K562 (cell line): ENCODE results near the gene ARHGEF6. TPM values are rescaled to one million over a fixed set of nuclear protein-coding genes. Genes with fewer than 3 reads are reported as not detected.

Experiments
- CC2D1A ChIP-seq: fragments of 450-650 bp; IDR thresholded peaks from 2 replicates; pipeline ENCODE4 v1.6.1; 2017; ENCODE audit warnings: mild to moderate bottlenecking
- CCNT2 ChIP-seq: IDR thresholded peaks from 2 replicates; pipeline ENCODE4 v1.6.1; 2011; ENCODE audit warnings: borderline replicate concordance, low read depth, mild to moderate bottlenecking, moderate library complexity, mixed read lengths, low read length; ENCODE audit not compliant: insufficient read length; ENCODE audit errors: extremely low read depth
- CREBBP ChIP-seq: IDR thresholded peaks from one replicate; pipeline ENCODE4 v1.6.1; 2012; ENCODE audit warnings: low read depth, mild to moderate bottlenecking, control low read depth, inconsistent platforms, low read length
- CTBP1 ChIP-seq: fragments of 450-650 bp; IDR thresholded peaks from 2 replicates; pipeline ENCODE4 v1.6.1; 2016; ENCODE audit warnings: borderline replicate concordance
- E2F6 ChIP-seq, 2 experiments: IDR thresholded peaks; 2 replicates each; pipeline ENCODE4 v1.6.1; 2011; ENCODE audit warnings: borderline replicate concordance in 1 of 2, control low read depth in 1 of 2, low read depth in 1 of 2, low read length in 1 of 2, mild to moderate bottlenecking in 1 of 2, mixed read lengths in 1 of 2, moderate library complexity in 1 of 2; ENCODE audit not compliant: insufficient read depth in 1 of 2, insufficient read length in 1 of 2, poor library complexity in 1 of 2, severe bottlenecking in 1 of 2; ENCODE audit errors: extremely low read depth in 1 of 2
- HINFP ChIP-seq: fragments of 450-650 bp; conservative IDR thresholded peaks from 2 replicates; pipeline ENCODE4 v1.6.1; 2016; ENCODE audit warnings: missing genetic modification characterization, low read depth, mild to moderate bottlenecking, control low read depth, missing compliant biosample characterization
- HNRNPLL ChIP-seq: fragments of 200-400 bp; formaldehyde crosslinking; IDR thresholded peaks from 2 replicates; pipeline ENCODE4 v1.6.1; 2017; ENCODE audit warnings: low read length, low read depth, mild to moderate bottlenecking; ENCODE audit not compliant: poor library complexity, severe bottlenecking
- HNRNPUL1 ChIP-seq: fragments of 200-400 bp; formaldehyde crosslinking; IDR thresholded peaks from 2 replicates; pipeline ENCODE4 v1.6.1; 2017; ENCODE audit warnings: low read length
- KHSRP ChIP-seq: fragments of 450-650 bp; IDR thresholded peaks from 2 replicates; pipeline ENCODE4 v1.6.1; 2017
- MECOM ChIP-seq: fragments of 250-450 bp; sonication (Bioruptor Pico); IDR thresholded peaks from 2 replicates; pipeline ENCODE4 v1.8.0; 2022; ENCODE audit warnings: inconsistent platforms
- PHB ChIP-seq: fragments of 250-450 bp; sonication (Bioruptor Pico); IDR thresholded peaks from 2 replicates; pipeline ENCODE4 v1.5.0; 2021
- POLR2H ChIP-seq: IDR thresholded peaks from 2 replicates; pipeline ENCODE4 v1.6.1; 2016; ENCODE audit warnings: missing genetic modification characterization, low read depth, mild to moderate bottlenecking, control low read depth, missing compliant biosample characterization, moderate library complexity
- SAP30 ChIP-seq: fragments of 200-600 bp; sonication (generic); IDR thresholded peaks from 2 replicates; pipeline ENCODE4 v1.6.1; 2012; ENCODE audit warnings: borderline replicate concordance, low read depth, mild to moderate bottlenecking, moderate library complexity, low read length, control low read depth, inconsistent platforms; ENCODE audit not compliant: insufficient read depth, poor library complexity, severe bottlenecking
- SP1 ChIP-seq: sonication (generic); formaldehyde crosslinking; IDR thresholded peaks from 2 replicates; pipeline ENCODE4 v1.8.1; 2022; ENCODE audit warnings: mild to moderate bottlenecking, missing genetic modification reagents
- TAF1 ChIP-seq: IDR thresholded peaks from 2 replicates; pipeline ENCODE4 v1.6.1; 2011; ENCODE audit warnings: mild to moderate bottlenecking, low read length, moderate library complexity; ENCODE audit not compliant: insufficient read depth, control insufficient read depth, severe bottlenecking; ENCODE audit errors: extremely low read depth
- TAF15 ChIP-seq: fragments of 200-400 bp; formaldehyde crosslinking; IDR thresholded peaks from 2 replicates; pipeline ENCODE4 v1.6.1; 2017; ENCODE audit warnings: mild to moderate bottlenecking, low read depth, low read length, moderate library complexity
- TEAD1 ChIP-seq, 2 experiments: fragments of 450-650 bp in 1 of 2; sonication (generic) in 1 of 2; formaldehyde crosslinking; IDR thresholded peaks; 2 replicates each; pipeline versions ENCODE4 v1.4.0 to v1.8.0; 2020 to 2022; ENCODE audit warnings: mild to moderate bottlenecking in 2 of 2, missing genetic modification reagents in 1 of 2
- TRIM25 ChIP-seq: fragments of 450-650 bp; IDR thresholded peaks from 2 replicates; pipeline ENCODE4 v1.7.0; 2016; ENCODE audit warnings: borderline replicate concordance
- ZC3H4 ChIP-seq: sonication (generic); formaldehyde crosslinking; IDR thresholded peaks from 2 replicates; pipeline ENCODE4 v1.9.0; 2021; ENCODE audit warnings: missing genetic modification reagents, borderline replicate concordance
- ZFP91 ChIP-seq: sonication (generic); formaldehyde crosslinking; IDR thresholded peaks from 2 replicates; pipeline ENCODE4 v1.8.0; 2022; ENCODE audit warnings: mild to moderate bottlenecking, missing genetic modification reagents
- ZNF707 ChIP-seq: fragments of 250-450 bp; sonication (Bioruptor Pico); conservative IDR thresholded peaks from 2 replicates; pipeline ENCODE4 v1.8.0; 2022; ENCODE audit warnings: inconsistent platforms, mild to moderate bottlenecking, moderate library complexity
- polyA plus RNA-seq, 8 experiments: library from polyadenylated mRNA; depleted of rRNA in 4 of 8; stranded (reverse) in 5 of 8; unstranded in 3 of 8; fragments of >200 nt; fragmentation: Nextera tagmentation in 2 of 8; fragmentation: Illumina TruSeq in 1 of 8; extraction: Ambion mirVana in 2 of 8; extraction: Trizol in 1 of 8; gene quantifications; 2 replicates each; pipeline versions ENCODE4 v1.2.1 to v1.2.3, GENCODE V29; 2011 to 2014; ENCODE audit warnings: inconsistent platforms in 1 of 8, missing spikeins in 1 of 8
- total RNA-seq, 7 experiments: library from RNA; depleted of rRNA in 6 of 7; stranded (reverse); fragments of >200 nt in 6 of 7; fragmentation: Illumina TruSeq in 2 of 7; extraction: Trizol in 2 of 7; gene quantifications; 2 replicates each; pipeline versions ENCODE4 v1.2.1 to v1.2.3, GENCODE V29; 2011 to 2021; ENCODE audit warnings: low replicate concordance in 1 of 7

The ARHGEF6 gene
- total and polyA plus RNA-seq, 9 of the 15 experiments (the other 6 are each of a cell fraction or from before 2014, with no cell fraction given) = 2.9 to 22.1 (median 13.3) TPM

- TF ChIP-seq E2F6 (IDR thresholded peaks at IDR 0.05; ENCODE audit: borderline replicate concordance in 1 of 2, extremely low read depth in 1 of 2, insufficient read depth in 1 of 2, insufficient read length in 1 of 2, low read depth in 1 of 2, low read length in 1 of 2, poor library complexity in 1 of 2, severe bottlenecking in 1 of 2) = peak; percentile 60 to 75
- TF ChIP-seq SP1 (CRISPR knock-in tag) = no peak
- no peak for TF ChIP-seq SAP30
- TF ChIP-seq TEAD1 (CRISPR knock-in tag; IDR thresholded peaks at IDR 0.05) = no peak
- TF ChIP-seq TAF15 = no peak
- no peak for TF ChIP-seq ZC3H4 (CRISPR knock-in tag)
- peak; percentile 49 for TF ChIP-seq CCNT2
- TF ChIP-seq ZNF707 (CRISPR knock-in tag) = no peak
- no peak for TF ChIP-seq CC2D1A
- no peak for TF ChIP-seq PHB (CRISPR knock-in tag)
- TF ChIP-seq CTBP1 = no peak; the same call in 1 of the 2 replicates
- no peak for TF ChIP-seq CREBBP
- peak; percentile 48 for TF ChIP-seq TAF1
- no peak for TF ChIP-seq HNRNPUL1
- TF ChIP-seq MECOM (CRISPR knock-in tag) = no peak
- no peak for TF ChIP-seq HINFP (tag)
- TF ChIP-seq TRIM25 = no peak
- TF ChIP-seq KHSRP = no peak
- TF ChIP-seq ZFP91 (CRISPR knock-in tag) = no peak
- TF ChIP-seq HNRNPLL = no peak
- no peak for TF ChIP-seq POLR2H (tag)
Observed at GRCh38 chrX:136767104-136767941, 13.4 kb downstream of the ARHGEF6 start (continued).
